Psoas muscle (tissue), 7 donors: ENCODE measurements around the gene OR11H6. TPM values are rescaled to one million over a fixed set of nuclear protein-coding genes. Genes with fewer than 3 reads are reported as not detected.

ENCODE experiments used
- polyA plus RNA-seq, 3 donors: library from polyadenylated mRNA; stranded (reverse); fragments of 200-250 nt; gene quantifications; one replicate each; pipeline ENCODE4 v1.2.3, GENCODE V29; 2013
- total RNA-seq, 4 donors: library from RNA; stranded (reverse); fragmentation: NEBNext Ultra II Directional in 2 of 4; extraction: Animal tissue kit (Norgen Biotek cat#: 25700) in 2 of 4; gene quantifications; one replicate each; pipeline versions ENCODE4 v1.2.1 to v1.2.4, GENCODE V29; 2021 to 2023
- donor health status: healthy with polysubstance abuse.
- donor health status: DM: no; HTN: no; CAD: no; lungs with moderate emphysema.
- donor health status: Bipolar disorder and iron deficiency.
- donor health status: healthy.
- donor health status: DM: no; HTN: no; CAD: no.
- donor health status: DM: no; HTN: no; CAD: no.
- donor health status: DM: yes; HTN: yes; CAD: no.

OR11H6 gene
- total and polyA plus RNA-seq, 7 donors, result not detected

Other genes with a start within 250 kb of the OR11H6 start
- not detected for gene OR4K15, start 248.1 kb upstream of the OR11H6 start, total RNA-seq
- gene OR4K15, start 248.1 kb upstream of the OR11H6 start, polyA plus RNA-seq, result not detected
- not detected for gene OR4Q2, start 221.5 kb upstream of the OR11H6 start, total RNA-seq
- not detected for gene OR4Q2, start 221.5 kb upstream of the OR11H6 start, polyA plus RNA-seq
- not detected for gene OR4K14, start 204.4 kb upstream of the OR11H6 start, total RNA-seq
- gene OR4K14, start 204.4 kb upstream of the OR11H6 start, polyA plus RNA-seq, result not detected
- gene OR4K13, start 187.7 kb upstream of the OR11H6 start, total RNA-seq, result not detected
- gene OR4K13, start 187.7 kb upstream of the OR11H6 start, polyA plus RNA-seq, result not detected
- not detected for gene OR4L1, start 163.7 kb upstream of the OR11H6 start, total RNA-seq
- gene OR4L1, start 163.7 kb upstream of the OR11H6 start, polyA plus RNA-seq, result not detected
- not detected for gene OR4K17, start 113.0 kb upstream of the OR11H6 start, total RNA-seq
- not detected for gene OR4K17, start 113.0 kb upstream of the OR11H6 start, polyA plus RNA-seq
- gene OR4N5, start 84.9 kb upstream of the OR11H6 start, total RNA-seq, result not detected
- gene OR4N5, start 84.9 kb upstream of the OR11H6 start, polyA plus RNA-seq, result not detected
- gene OR11G2, start 32.8 kb upstream of the OR11H6 start, total RNA-seq, result not detected
- gene OR11G2, start 32.8 kb upstream of the OR11H6 start, polyA plus RNA-seq, result not detected
- not detected for gene OR11H7, start 5.3 kb downstream of the OR11H6 start, total RNA-seq
- gene OR11H7, start 5.3 kb downstream of the OR11H6 start, polyA plus RNA-seq, result not detected
- not detected for gene OR11H4, start 15.6 kb downstream of the OR11H6 start, total RNA-seq
- not detected for gene OR11H4, start 15.6 kb downstream of the OR11H6 start, polyA plus RNA-seq
- gene TTC5, start 82.2 kb downstream of the OR11H6 start, total RNA-seq, result 10 to 100 TPM in 1 of 4 donors, 1 to 10 TPM in 3; 4.2 to 10.4 (median 7.5) TPM
- 1 to 10 TPM; 3.2 to 7.6 (median 3.5) TPM for gene TTC5, start 82.2 kb downstream of the OR11H6 start, polyA plus RNA-seq
- gene CCNB1IP1, start 109.6 kb downstream of the OR11H6 start, total RNA-seq, result 10 to 100 TPM; 11.9 to 37.0 (median 28.1) TPM
- 10 to 100 TPM; 35.9 to 67.4 (median 46.0) TPM for gene CCNB1IP1, start 109.6 kb downstream of the OR11H6 start, polyA plus RNA-seq
- 10 to 100 TPM; 10.2 to 17.4 (median 14.7) TPM for gene PARP2, start 119.9 kb downstream of the OR11H6 start, total RNA-seq
- gene PARP2, start 119.9 kb downstream of the OR11H6 start, polyA plus RNA-seq, result 10 to 100 TPM; 14.5 to 30.1 (median 18.2) TPM
- 10 to 100 TPM; 14.7 to 44.8 (median 21.2) TPM for gene TEP1, start 189.8 kb downstream of the OR11H6 start, total RNA-seq
- gene TEP1, start 189.8 kb downstream of the OR11H6 start, polyA plus RNA-seq, result 1 to 10 TPM; 4.2 to 6.8 (median 6.7) TPM
- gene KLHL33, start 212.5 kb downstream of the OR11H6 start, total RNA-seq, result 10 to 100 TPM in 2 of 4 donors, 1 to 10 TPM in 2; 2.3 to 19.5 (median 9.8) TPM
- gene KLHL33, start 212.5 kb downstream of the OR11H6 start, polyA plus RNA-seq, result 1 to 10 TPM in 2 of 3 donors, under 1 TPM in 1; 0.30 to 2.8 (median 1.3) TPM
- gene OSGEP, start 231.1 kb downstream of the OR11H6 start, total RNA-seq, result 10 to 100 TPM; 17.2 to 24.4 (median 18.6) TPM
- gene OSGEP, start 231.1 kb downstream of the OR11H6 start, polyA plus RNA-seq, result 10 to 100 TPM; 16.6 to 24.3 (median 18.2) TPM
- 10 to 100 TPM; 61.1 to 98.4 (median 85.8) TPM for gene APEX1, start 231.5 kb downstream of the OR11H6 start, total RNA-seq
- 100 to 1,000 TPM in 1 of 3 donors, 10 to 100 TPM in 2; 90.0 to 111 (median 99.3) TPM for gene APEX1, start 231.5 kb downstream of the OR11H6 start, polyA plus RNA-seq
- 10 to 100 TPM; 15.6 to 29.7 (median 20.7) TPM for gene PIP4P1, start 237.7 kb downstream of the OR11H6 start, total RNA-seq
- 10 to 100 TPM; 23.0 to 56.5 (median 36.8) TPM for gene PIP4P1, start 237.7 kb downstream of the OR11H6 start, polyA plus RNA-seq
- 10 to 100 TPM in 2 of 4 donors, 1 to 10 TPM in 2; 3.7 to 13.3 (median 7.3) TPM for gene PNP, start 245.7 kb downstream of the OR11H6 start, total RNA-seq
- 10 to 100 TPM in 1 of 3 donors, 1 to 10 TPM in 2; 4.1 to 42.5 (median 6.0) TPM for gene PNP, start 245.7 kb downstream of the OR11H6 start, polyA plus RNA-seq